H1 (cell line): ENCODE data around the gene RHOXF2. TPM values are rescaled to one million over a fixed set of nuclear protein-coding genes. Genes with fewer than 3 reads are reported as not detected.
"Not testable (repeated sequence)": the region's sequence is repeated elsewhere in the genome, so short reads cannot be mapped to it uniquely, and the experiment has no call there.

Source experiments
- CTCF ChIA-PET: fragments of 300-600 bp; sonication (Branson Sonifier 250); formaldehyde crosslinking; loops from one replicate; lab custom pipeline; 2021; ENCODE audit not compliant: partially characterized antibody; lab: Charles Lee
- POLR2A ChIA-PET: fragments of 300-600 bp; sonication (Branson Sonifier 250); formaldehyde crosslinking; loops from one replicate; lab custom pipeline; 2021; ENCODE audit warnings: inconsistent platforms; ENCODE audit not compliant: partially characterized antibody; lab: Charles Lee
- DNase-seq, 2 experiments: peaks; one replicate each; pipeline versions ENCODE4 v3.0.0 to v3.0.0-alpha.2; 2010 to 2022; ENCODE audit warnings: low spot score in 2 of 2, low read depth in 1 of 2, mixed read lengths in 1 of 2
- FAIRE-seq: peaks from 2 replicates; lab custom pipeline; 2011; peaks lifted over from hg19 to GRCh38; lab: Jason Lieb, UNC
- H2AFZ ChIP-seq: 2 replicates; pipeline ENCODE4 v1.8.1; 2012; ENCODE audit warnings: low read length, inconsistent platforms
- H2AK5ac ChIP-seq: 2 replicates; pipeline ENCODE4 v1.6.1; 2013; ENCODE audit warnings: low read depth, low read length
- H2BK120ac ChIP-seq: replicated peaks from 2 replicates; pipeline ENCODE3; 2013; ENCODE audit warnings: low read depth, low read length, inconsistent platforms
- H2BK12ac ChIP-seq: 2 replicates; pipeline ENCODE4 v1.6.1; 2013; ENCODE audit warnings: low read depth, low read length
- H2BK15ac ChIP-seq: 2 replicates; pipeline ENCODE4 v1.6.1; 2013; ENCODE audit warnings: low read length
- H2BK20ac ChIP-seq: 2 replicates; pipeline ENCODE4 v1.6.1; 2013; ENCODE audit warnings: low read length
- H2BK5ac ChIP-seq: 2 replicates; pipeline ENCODE4 v1.6.1; 2013; ENCODE audit warnings: low read depth, low read length
- H3K14ac ChIP-seq: 2 replicates; pipeline ENCODE4 v1.6.1; 2013; ENCODE audit warnings: inconsistent platforms; ENCODE audit not compliant: insufficient read length
- H3K18ac ChIP-seq: 2 replicates; pipeline ENCODE4 v1.6.1; 2013; ENCODE audit warnings: low read length; ENCODE audit errors: extremely low read depth
- H3K23ac ChIP-seq: 2 replicates; pipeline ENCODE4 v1.6.1; 2013; ENCODE audit warnings: inconsistent platforms; ENCODE audit not compliant: insufficient read length
- H3K23me2 ChIP-seq: 2 replicates; pipeline ENCODE4 v1.6.1; 2013; ENCODE audit warnings: low read depth, low read length
- H3K27ac ChIP-seq: 2 replicates; pipeline ENCODE4 v1.6.1; 2011; ENCODE audit warnings: low read depth, low read length, inconsistent platforms
- H3K27me3 ChIP-seq, 4 experiments: replicated peaks in 1 of 4; 1 replicate in 1 of 4; 2 replicates in 3 of 4; pipeline versions ENCODE4 v1.6.1 to v1.8.1; 2011 to 2013; ENCODE audit warnings: low read length in 3 of 4, mild to moderate bottlenecking in 3 of 4, inconsistent platforms in 2 of 4, mixed read lengths in 2 of 4, moderate library complexity in 1 of 4; ENCODE audit not compliant: control insufficient read depth in 3 of 4, insufficient read depth in 3 of 4; ENCODE audit errors: extremely low read depth in 1 of 4
- H3K36me3 ChIP-seq, 4 experiments: 2 replicates each; pipeline versions ENCODE4 v1.6.1 to v1.8.1; 2011 to 2013; ENCODE audit warnings: mild to moderate bottlenecking in 4 of 4, low read length in 3 of 4, moderate library complexity in 2 of 4, control low read depth in 1 of 4, inconsistent platforms in 1 of 4; ENCODE audit not compliant: insufficient read depth in 4 of 4, control insufficient read depth in 2 of 4
- H3K4ac ChIP-seq: replicated peaks from 2 replicates; pipeline ENCODE3; 2013; ENCODE audit warnings: low read length, low read depth, mixed read lengths, inconsistent platforms; ENCODE audit not compliant: insufficient read length
- H3K4me1 ChIP-seq, 4 experiments: replicated peaks in 1 of 4; 1 replicate in 1 of 4; 2 replicates in 3 of 4; pipeline versions ENCODE4 v1.6.1 to v1.8.1; 2011 to 2013; ENCODE audit warnings: low read length in 3 of 4, inconsistent platforms in 2 of 4, mixed read lengths in 1 of 4; ENCODE audit not compliant: insufficient read depth in 4 of 4, control insufficient read depth in 3 of 4
- H3K4me2 ChIP-seq, 2 experiments: 2 replicates each; pipeline versions ENCODE4 v1.6.1 to v1.8.1; 2011 to 2013; ENCODE audit warnings: low read depth in 2 of 2, low read length in 2 of 2, control low read depth in 1 of 2, inconsistent platforms in 1 of 2, mild to moderate bottlenecking in 1 of 2; ENCODE audit not compliant: insufficient read depth in 1 of 2
- H3K4me3 ChIP-seq, 4 experiments: fragments of 200-600, 300-600 bp in 1 of 4; sonication (generic), shearing (Covaris generic), sonication (Bioruptor Twin) in 1 of 4; 2 replicates each; pipeline versions ENCODE4 v1.5.1 to v1.8.1; 2011 to 2016; ENCODE audit warnings: low read length in 4 of 4, low read depth in 3 of 4, control low read depth in 2 of 4, inconsistent platforms in 2 of 4, mild to moderate bottlenecking in 2 of 4, mixed read lengths in 1 of 4, moderate library complexity in 1 of 4; ENCODE audit not compliant: insufficient read depth in 2 of 4; ENCODE audit errors: extremely low read depth in 1 of 4
- H3K56ac ChIP-seq: replicated peaks from 2 replicates; pipeline ENCODE3; 2013; ENCODE audit warnings: low read depth, mild to moderate bottlenecking, mixed read lengths, low read length, inconsistent platforms; ENCODE audit not compliant: insufficient read length
- H3K79me1 ChIP-seq: 2 replicates; pipeline ENCODE4 v1.6.1; 2013; ENCODE audit warnings: low read depth, low read length, control low read depth
- H3K79me2 ChIP-seq, 2 experiments: 2 replicates each; pipeline versions ENCODE4 v1.6.1 to v1.8.1; 2012 to 2013; ENCODE audit warnings: low read length in 2 of 2, mild to moderate bottlenecking in 2 of 2, inconsistent platforms in 1 of 2; ENCODE audit not compliant: insufficient read depth in 2 of 2, control insufficient read depth in 1 of 2
- H3K9ac ChIP-seq, 4 experiments: replicated peaks in 1 of 4; 1 replicate in 1 of 4; 2 replicates in 3 of 4; pipeline versions ENCODE4 v1.6.1 to v1.8.1; 2011 to 2013; ENCODE audit warnings: low read depth in 3 of 4, low read length in 3 of 4, control low read depth in 2 of 4, mild to moderate bottlenecking in 2 of 4, moderate library complexity in 2 of 4, inconsistent platforms in 1 of 4; ENCODE audit errors: extremely low read depth in 1 of 4
- H3K9me3 ChIP-seq, 2 experiments: 2 replicates each; pipeline versions ENCODE4 v1.6.1 to v1.8.1; 2012 to 2013; ENCODE audit warnings: mild to moderate bottlenecking in 2 of 2, moderate library complexity in 2 of 2, control low read depth in 1 of 2, inconsistent platforms in 1 of 2, low read depth in 1 of 2, low read length in 1 of 2, mixed read lengths in 1 of 2; ENCODE audit not compliant: insufficient read depth in 2 of 2
- H4K20me1 ChIP-seq, 2 experiments: replicated peaks in 1 of 2; 2 replicates each; pipeline versions ENCODE3 to v1.8.1; 2011 to 2013; ENCODE audit warnings: inconsistent platforms in 2 of 2, low read length in 2 of 2, mild to moderate bottlenecking in 1 of 2; ENCODE audit not compliant: insufficient read depth in 2 of 2, control insufficient read depth in 1 of 2
- H4K5ac ChIP-seq: 2 replicates; pipeline ENCODE4 v1.6.1; 2013; ENCODE audit warnings: low read length, low read depth, mixed read lengths, inconsistent platforms; ENCODE audit not compliant: insufficient read length
- H4K8ac ChIP-seq: 2 replicates; pipeline ENCODE4 v1.8.0; 2013; ENCODE audit warnings: mild to moderate bottlenecking, moderate library complexity, low read length, inconsistent platforms; ENCODE audit not compliant: insufficient read depth; ENCODE audit errors: extremely low read depth
- H4K91ac ChIP-seq: replicated peaks from 2 replicates; pipeline ENCODE3; 2013; ENCODE audit warnings: low read length, mixed read lengths, inconsistent platforms; ENCODE audit not compliant: insufficient read length
- EP300 ChIP-seq, 2 experiments: IDR thresholded peaks; 1 replicate in 1 of 2; 2 replicates in 1 of 2; pipeline ENCODE4 v1.6.1; 2011 to 2012; ENCODE audit warnings: low read depth in 2 of 2, low read length in 2 of 2, mild to moderate bottlenecking in 2 of 2, borderline replicate concordance in 1 of 2, inconsistent platforms in 1 of 2, moderate library complexity in 1 of 2
- MAFK ChIP-seq: IDR thresholded peaks from 2 replicates; pipeline ENCODE4 v1.6.1; 2012; ENCODE audit warnings: low read depth, mild to moderate bottlenecking, improper control_type of control experiment, low read length
- WGBS, 2 experiments: shearing (Covaris generic) in 1 of 2; methylation state at CpG; one replicate each; pipeline versions ENCODE4 v1.1.6 to v1.1.7; 2013 to 2015; ENCODE audit warnings: low lambda C conversion rate in 2 of 2, mixed read lengths in 2 of 2, inconsistent platforms in 1 of 2, low coverage in 1 of 2, missing lambda C conversion rate in 1 of 2; ENCODE audit not compliant: insufficient replicate concordance in 2 of 2, insufficient coverage in 1 of 2, insufficient read length in 1 of 2; ENCODE audit errors: extremely low coverage in 1 of 2, missing lambda C conversion rate in 1 of 2; 5-methylcytosine and 5-hydroxymethylcytosine counted together
- polyA plus RNA-seq, 7 experiments: library from polyadenylated mRNA; depleted of rRNA in 3 of 7; stranded (reverse) in 5 of 7; unstranded in 2 of 7; fragments of >200 nt in 5 of 7; fragments of 200-250 nt in 2 of 7; gene quantifications; 1 replicate in 5 of 7; 2 replicates in 1 of 7; 4 replicates in 1 of 7; pipeline versions ENCODE4 v1.2.1 to v1.2.3, GENCODE V29; 2011 to 2013; ENCODE audit warnings: missing spikeins in 2 of 7, mixed read lengths in 2 of 7
- total RNA-seq: library from RNA; stranded (reverse); fragmentation: NEBNext Ultra II Directional; extraction: Animal tissue kit (Norgen Biotek cat#: 25700); gene quantifications from 2 replicates; pipeline ENCODE4 v1.2.1, GENCODE V29; 2021

RHOXF2 gene
- total and polyA plus RNA-seq, 2 of the 8 experiments (the other 6 are each of a cell fraction or from before 2014, with no cell fraction given) = not detected

DNA sequence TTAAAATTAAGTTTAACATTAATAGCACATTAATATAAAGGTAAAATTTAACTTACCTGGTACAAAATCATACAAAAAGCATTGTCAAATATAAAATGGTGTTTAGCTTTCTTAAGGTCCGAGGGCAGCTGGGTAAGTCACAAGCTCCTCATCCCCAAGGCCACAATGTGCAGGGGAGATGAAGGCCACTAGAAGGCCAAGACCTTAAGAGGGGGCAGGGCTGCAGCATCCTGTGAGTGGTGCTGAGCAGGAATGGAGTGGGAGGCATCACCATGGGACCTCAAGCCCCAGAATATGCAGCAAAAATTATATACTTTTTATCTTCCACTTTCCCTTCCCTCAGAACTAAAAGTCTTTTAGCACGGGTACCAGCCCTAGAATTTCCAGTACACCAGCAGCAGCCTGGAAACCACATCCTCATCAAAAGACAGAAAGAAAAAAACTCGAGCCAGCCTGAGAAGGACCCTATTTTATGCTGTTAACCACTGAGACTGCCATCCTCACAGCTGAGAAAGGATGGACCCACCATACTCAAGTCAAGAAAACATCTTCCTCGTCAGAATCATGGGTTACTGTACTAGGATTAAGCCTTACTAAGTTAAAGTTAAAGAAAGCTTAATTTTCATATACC lies 13.0 kb upstream of the RHOXF2 start (continued):
- no peak for TF ChIP-seq EP300 (IDR thresholded peaks at IDR 0.05; ENCODE audit: borderline replicate concordance in 1 of 2, low read depth in 2 of 2, low read length in 2 of 2)
- no peak for TF ChIP-seq MAFK
- TF ChIP-seq, all 59 proteins: peak for 0

DNA sequence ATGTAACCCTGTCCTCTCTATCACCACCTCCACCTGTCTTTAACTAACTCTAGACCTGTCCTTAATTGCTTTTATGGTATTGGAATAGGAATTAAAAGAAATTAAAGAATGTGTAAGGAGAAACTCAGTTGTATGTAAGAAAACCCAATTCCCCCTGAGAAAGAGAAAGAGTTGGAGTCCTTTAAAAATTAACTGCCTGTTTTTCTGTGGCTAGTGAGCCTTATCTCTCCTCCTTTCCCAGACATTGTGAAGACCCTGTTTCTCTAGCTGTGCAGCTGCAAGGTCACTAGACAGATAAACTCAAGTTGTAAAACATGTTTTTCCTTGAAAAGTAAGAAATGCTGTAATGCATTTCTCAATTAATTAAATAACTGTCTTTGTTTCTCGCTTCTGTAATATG lies 12.1 kb upstream of the RHOXF2 start:
- H2AK5ac ChIP-seq, H4K91ac ChIP-seq, H2BK120ac ChIP-seq, H2BK12ac ChIP-seq, H3K23me2 ChIP-seq, H3K56ac ChIP-seq, H3K9ac ChIP-seq, H3K79me2 ChIP-seq, H4K5ac ChIP-seq, H3K23ac ChIP-seq, H3K4me2 ChIP-seq, H2BK5ac ChIP-seq, H4K20me1 ChIP-seq, H3K18ac ChIP-seq, H2AFZ ChIP-seq, H3K79me1 ChIP-seq, H3K27ac ChIP-seq, H3K4me3 ChIP-seq, H3K14ac ChIP-seq, H2BK15ac ChIP-seq, H3K36me3 ChIP-seq, H3K4me1 ChIP-seq, H4K8ac ChIP-seq, H2BK20ac ChIP-seq, H3K4ac ChIP-seq, DNase-seq, FAIRE-seq, H3K27me3 ChIP-seq, POLR2A ChIA-PET: not testable (repeated sequence)
- CTCF ChIA-PET = interaction anchor here (1.1 kb wide), 1 partner anchor 162 kb away, joined by 3 read pairs; no protein-coding TSS in a partner anchor
- 100% methylated on average over 1 of the region's 1 CpG; no CpG with 5 or more reads in 1 of the 2 experiments for WGBS, 2 experiments
- peaks cover 11 to 19% of the 10 kb centered on the region in 2 experiments; a peak in 3 of 4 replicates for H3K9me3 ChIP-seq
